Neural cell (in vitro differentiated cells): ENCODE results near the gene OST4.
"Not testable (repeated sequence)": the region's sequence is repeated elsewhere in the genome, so short reads cannot be mapped to it uniquely, and the experiment has no call there.

ENCODE experiments used
- EP300 ChIP-seq: fragments of 450-650 bp; conservative IDR thresholded peaks from 2 replicates; pipeline ENCODE4 v1.6.1; 2014; ENCODE audit warnings: antibody characterized with exemption, mild to moderate bottlenecking, moderate library complexity; ENCODE audit not compliant: poor library complexity, severe bottlenecking
- EZH2 ChIP-seq: fragments of 200-600, 300-800 bp; shearing (Covaris generic), sonication (generic); IDR thresholded peaks from 2 replicates; pipeline ENCODE4 v1.6.1; 2014; ENCODE audit warnings: antibody characterized with exemption, low read length, borderline replicate concordance, mild to moderate bottlenecking; ENCODE audit not compliant: insufficient read depth, poor library complexity, severe bottlenecking
- MXI1 ChIP-seq: fragments of 450-650 bp; conservative IDR thresholded peaks from 2 replicates; pipeline ENCODE4 v1.6.1; 2014; ENCODE audit warnings: antibody characterized with exemption, mild to moderate bottlenecking; ENCODE audit not compliant: poor library complexity, severe bottlenecking
- RAD21 ChIP-seq: fragments of 450-650 bp; conservative IDR thresholded peaks from 2 replicates; pipeline ENCODE4 v1.6.1; 2014; ENCODE audit warnings: antibody characterized with exemption, mild to moderate bottlenecking, moderate library complexity
- SMC3 ChIP-seq: fragments of 450-650 bp; conservative IDR thresholded peaks from 2 replicates; pipeline ENCODE4 v1.6.1; 2014; ENCODE audit warnings: antibody characterized with exemption, mild to moderate bottlenecking, moderate library complexity; ENCODE audit not compliant: poor library complexity
- TF ChIP-seq, protein P1 (sequence below): fragments of 450-650 bp; IDR thresholded peaks from 2 replicates; pipeline ENCODE4 v1.5.1; 2014; ENCODE audit warnings: antibody characterized with exemption, mild to moderate bottlenecking, moderate library complexity; ENCODE audit not compliant: poor library complexity, severe bottlenecking
- TF ChIP-seq, protein P2 (sequence below): IDR thresholded peaks from 2 replicates; pipeline ENCODE4 v1.6.1; 2012; ENCODE audit warnings: borderline replicate concordance

DNA sequence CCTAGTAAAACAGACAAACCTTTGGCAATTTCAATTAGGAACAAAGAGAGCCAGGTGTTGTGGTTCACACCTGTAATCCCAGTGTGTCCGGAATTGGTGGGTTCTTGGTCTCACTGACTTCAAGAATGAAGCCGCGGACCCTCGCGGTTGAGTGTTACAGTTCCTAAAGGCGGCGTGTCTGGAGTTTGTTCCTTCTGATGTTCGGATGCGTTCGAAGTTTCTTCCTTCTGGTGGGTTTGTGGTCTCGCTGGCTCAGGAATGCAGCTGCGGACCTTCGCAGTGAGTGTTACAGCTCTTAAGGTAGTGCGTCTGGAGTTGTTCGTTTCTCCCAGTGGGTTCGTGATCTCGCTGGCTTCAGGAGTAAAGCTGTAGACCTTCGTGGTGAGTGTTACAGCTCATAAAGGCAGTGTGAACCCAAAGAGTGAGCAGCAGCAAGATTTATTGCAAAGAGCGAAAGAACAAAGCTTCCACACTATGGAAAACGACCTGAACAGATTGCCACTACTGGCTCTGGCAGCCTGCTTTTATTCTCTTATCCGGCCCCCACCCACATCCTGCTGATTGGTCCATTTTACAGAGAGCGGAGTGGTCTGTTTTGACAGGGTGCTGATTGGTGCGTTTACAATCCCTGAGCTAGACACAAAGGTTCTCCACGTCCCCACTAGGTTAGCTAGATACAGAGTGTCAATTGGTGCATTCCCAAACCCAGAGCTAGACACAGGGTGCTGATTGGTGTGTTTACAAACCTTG is 39.3 kb upstream of the OST4 start:
- TF ChIP-seq, protein P1, sequence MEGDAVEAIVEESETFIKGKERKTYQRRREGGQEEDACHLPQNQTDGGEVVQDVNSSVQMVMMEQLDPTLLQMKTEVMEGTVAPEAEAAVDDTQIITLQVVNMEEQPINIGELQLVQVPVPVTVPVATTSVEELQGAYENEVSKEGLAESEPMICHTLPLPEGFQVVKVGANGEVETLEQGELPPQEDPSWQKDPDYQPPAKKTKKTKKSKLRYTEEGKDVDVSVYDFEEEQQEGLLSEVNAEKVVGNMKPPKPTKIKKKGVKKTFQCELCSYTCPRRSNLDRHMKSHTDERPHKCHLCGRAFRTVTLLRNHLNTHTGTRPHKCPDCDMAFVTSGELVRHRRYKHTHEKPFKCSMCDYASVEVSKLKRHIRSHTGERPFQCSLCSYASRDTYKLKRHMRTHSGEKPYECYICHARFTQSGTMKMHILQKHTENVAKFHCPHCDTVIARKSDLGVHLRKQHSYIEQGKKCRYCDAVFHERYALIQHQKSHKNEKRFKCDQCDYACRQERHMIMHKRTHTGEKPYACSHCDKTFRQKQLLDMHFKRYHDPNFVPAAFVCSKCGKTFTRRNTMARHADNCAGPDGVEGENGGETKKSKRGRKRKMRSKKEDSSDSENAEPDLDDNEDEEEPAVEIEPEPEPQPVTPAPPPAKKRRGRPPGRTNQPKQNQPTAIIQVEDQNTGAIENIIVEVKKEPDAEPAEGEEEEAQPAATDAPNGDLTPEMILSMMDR: not testable (repeated sequence)
- TF ChIP-seq EP300, EZH2, MXI1, SMC3, RAD21: not testable (repeated sequence)
- TF ChIP-seq, protein P2, sequence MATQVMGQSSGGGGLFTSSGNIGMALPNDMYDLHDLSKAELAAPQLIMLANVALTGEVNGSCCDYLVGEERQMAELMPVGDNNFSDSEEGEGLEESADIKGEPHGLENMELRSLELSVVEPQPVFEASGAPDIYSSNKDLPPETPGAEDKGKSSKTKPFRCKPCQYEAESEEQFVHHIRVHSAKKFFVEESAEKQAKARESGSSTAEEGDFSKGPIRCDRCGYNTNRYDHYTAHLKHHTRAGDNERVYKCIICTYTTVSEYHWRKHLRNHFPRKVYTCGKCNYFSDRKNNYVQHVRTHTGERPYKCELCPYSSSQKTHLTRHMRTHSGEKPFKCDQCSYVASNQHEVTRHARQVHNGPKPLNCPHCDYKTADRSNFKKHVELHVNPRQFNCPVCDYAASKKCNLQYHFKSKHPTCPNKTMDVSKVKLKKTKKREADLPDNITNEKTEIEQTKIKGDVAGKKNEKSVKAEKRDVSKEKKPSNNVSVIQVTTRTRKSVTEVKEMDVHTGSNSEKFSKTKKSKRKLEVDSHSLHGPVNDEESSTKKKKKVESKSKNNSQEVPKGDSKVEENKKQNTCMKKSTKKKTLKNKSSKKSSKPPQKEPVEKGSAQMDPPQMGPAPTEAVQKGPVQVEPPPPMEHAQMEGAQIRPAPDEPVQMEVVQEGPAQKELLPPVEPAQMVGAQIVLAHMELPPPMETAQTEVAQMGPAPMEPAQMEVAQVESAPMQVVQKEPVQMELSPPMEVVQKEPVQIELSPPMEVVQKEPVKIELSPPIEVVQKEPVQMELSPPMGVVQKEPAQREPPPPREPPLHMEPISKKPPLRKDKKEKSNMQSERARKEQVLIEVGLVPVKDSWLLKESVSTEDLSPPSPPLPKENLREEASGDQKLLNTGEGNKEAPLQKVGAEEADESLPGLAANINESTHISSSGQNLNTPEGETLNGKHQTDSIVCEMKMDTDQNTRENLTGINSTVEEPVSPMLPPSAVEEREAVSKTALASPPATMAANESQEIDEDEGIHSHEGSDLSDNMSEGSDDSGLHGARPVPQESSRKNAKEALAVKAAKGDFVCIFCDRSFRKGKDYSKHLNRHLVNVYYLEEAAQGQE: not testable (repeated sequence)
